A673 (cell line): Measurements from ENCODE around the gene KIF19. TPM values are rescaled to one million over a fixed set of nuclear protein-coding genes. Genes with fewer than 3 reads are reported as not detected.

Source experiments
- BruUV-seq: library from RNA; stranded (reverse); fragments of 400-500 nt; replicated peaks from 2 replicates; lab custom pipeline; 2021; lab: Mats Ljungman, UMichigan
- CTCF ChIA-PET: fragments of 300-600 bp; sonication (Branson Sonifier 250); formaldehyde crosslinking; loops from one replicate; lab custom pipeline; 2022; ENCODE audit warnings: antibody characterized with exemption; lab: Charles Lee
- POLR2A ChIA-PET: fragments of 300-600 bp; sonication (Branson Sonifier 250); formaldehyde crosslinking; loops from one replicate; lab custom pipeline; 2022; ENCODE audit warnings: antibody characterized with exemption; ENCODE audit not compliant: low non-redundant PET; lab: Charles Lee
- DNase-seq: peaks from one replicate; pipeline ENCODE4 v3.0.0-alpha.2; 2015; ENCODE audit warnings: low spot score
- H3K27ac ChIP-seq: fragments of 200-600 bp; sonication (generic); 2 replicates; pipeline ENCODE4 v1.5.1; 2016; ENCODE audit warnings: mixed run types, low read depth, mild to moderate bottlenecking, mixed read lengths, antibody characterized with exemption, low read length; ENCODE audit not compliant: poor library complexity, severe bottlenecking
- H3K27me3 ChIP-seq: fragments of 200-600 bp; sonication (generic); replicated peaks from 2 replicates; pipeline ENCODE4 v1.6.1; 2017; ENCODE audit warnings: mixed run types, low read depth, mild to moderate bottlenecking, mixed read lengths, antibody characterized with exemption, low read length; ENCODE audit not compliant: insufficient read depth, poor library complexity
- H3K36me3 ChIP-seq: fragments of 200-600 bp; sonication (generic); 2 replicates; pipeline ENCODE4 v1.6.1; 2016; ENCODE audit warnings: mixed run types, mild to moderate bottlenecking, mixed read lengths, antibody characterized with exemption, low read length; ENCODE audit not compliant: insufficient read depth, poor library complexity, severe bottlenecking
- H3K4me1 ChIP-seq: fragments of 200-600 bp; sonication (generic); 2 replicates; pipeline ENCODE4 v1.6.1; 2017; ENCODE audit warnings: mixed run types, mild to moderate bottlenecking, mixed read lengths, antibody characterized with exemption, low read length; ENCODE audit not compliant: insufficient read depth, poor library complexity, severe bottlenecking
- H3K4me3 ChIP-seq: fragments of 200-600 bp; sonication (generic); 2 replicates; pipeline ENCODE4 v1.5.1; 2016; ENCODE audit warnings: low read depth, mixed run types, mild to moderate bottlenecking, mixed read lengths, low read length; ENCODE audit not compliant: poor library complexity, severe bottlenecking
- H3K9me3 ChIP-seq: fragments of 200-600 bp; sonication (generic); 2 replicates; pipeline ENCODE4 v1.6.1; 2016; ENCODE audit warnings: mixed run types, low read depth, mild to moderate bottlenecking, mixed read lengths, antibody characterized with exemption, low read length; ENCODE audit not compliant: poor library complexity, severe bottlenecking
- EZH2 ChIP-seq: fragments of 200-600 bp; sonication (generic); IDR thresholded peaks from 2 replicates; pipeline ENCODE4 v1.6.1; 2017; ENCODE audit warnings: borderline replicate concordance, low read depth, mild to moderate bottlenecking, mixed read lengths, antibody characterized with exemption, low read length; ENCODE audit not compliant: poor library complexity, severe bottlenecking
- intact Hi-C: fragments of 100-400 bp; cut with micrococcal nuclease; formaldehyde crosslinking; loops from one replicate; pipeline ENCODE4 v1.10.0; 2022; ENCODE audit not compliant: unreplicated experiment
- total RNA-seq: library from RNA; stranded (reverse); gene quantifications from 2 replicates; pipeline ENCODE4 v1.2.3, GENCODE V29; 2021
- TF ChIP-seq, protein P1 (sequence below): fragments of 300-800, 200-600 bp; sonication (generic); conservative IDR thresholded peaks from 2 replicates; pipeline ENCODE4 v1.5.1; 2017; ENCODE audit warnings: low read depth, mild to moderate bottlenecking, antibody characterized with exemption, low read length, moderate library complexity, mixed read lengths

KIF19 gene
- total RNA-seq, 1 experiment from 2014 or later = not detected

DNA sequence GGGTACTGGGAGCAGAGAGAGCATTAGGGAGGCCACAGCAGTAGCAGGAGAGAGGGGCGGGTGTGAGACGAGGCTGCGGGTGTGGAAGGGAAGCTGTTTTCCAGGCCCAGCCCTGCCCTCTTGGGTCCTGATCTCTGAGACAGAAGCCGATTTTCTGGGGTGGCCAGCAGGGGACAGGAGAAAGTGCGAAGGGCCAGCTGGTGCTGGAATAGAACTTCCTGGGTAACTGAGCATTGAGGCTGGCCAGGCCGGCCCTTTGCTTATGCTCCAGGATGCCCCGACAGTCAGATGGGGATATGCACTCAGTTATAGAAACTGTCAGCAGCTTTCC lies 34.8 kb downstream of the KIF19 start:
- no TSS peak for BruUV-seq
- Histone ChIP-seq H3K36me3 (no peaks in the 10 kb centered on the region), H3K4me3 (peak overlapping the region; percentile 35), H3K9me3 (no peaks in the 10 kb centered on the region), H3K27ac (no peak overlapping the region), H3K4me1 (peaks cover 25% of the 10 kb centered on the region), H3K27me3 (peaks cover 20% of the 10 kb centered on the region)
- CTCF ChIA-PET = no interaction called here
- POLR2A ChIA-PET = no interaction called here
- no peak for DNase-seq
- TF ChIP-seq, protein P1, sequence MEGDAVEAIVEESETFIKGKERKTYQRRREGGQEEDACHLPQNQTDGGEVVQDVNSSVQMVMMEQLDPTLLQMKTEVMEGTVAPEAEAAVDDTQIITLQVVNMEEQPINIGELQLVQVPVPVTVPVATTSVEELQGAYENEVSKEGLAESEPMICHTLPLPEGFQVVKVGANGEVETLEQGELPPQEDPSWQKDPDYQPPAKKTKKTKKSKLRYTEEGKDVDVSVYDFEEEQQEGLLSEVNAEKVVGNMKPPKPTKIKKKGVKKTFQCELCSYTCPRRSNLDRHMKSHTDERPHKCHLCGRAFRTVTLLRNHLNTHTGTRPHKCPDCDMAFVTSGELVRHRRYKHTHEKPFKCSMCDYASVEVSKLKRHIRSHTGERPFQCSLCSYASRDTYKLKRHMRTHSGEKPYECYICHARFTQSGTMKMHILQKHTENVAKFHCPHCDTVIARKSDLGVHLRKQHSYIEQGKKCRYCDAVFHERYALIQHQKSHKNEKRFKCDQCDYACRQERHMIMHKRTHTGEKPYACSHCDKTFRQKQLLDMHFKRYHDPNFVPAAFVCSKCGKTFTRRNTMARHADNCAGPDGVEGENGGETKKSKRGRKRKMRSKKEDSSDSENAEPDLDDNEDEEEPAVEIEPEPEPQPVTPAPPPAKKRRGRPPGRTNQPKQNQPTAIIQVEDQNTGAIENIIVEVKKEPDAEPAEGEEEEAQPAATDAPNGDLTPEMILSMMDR = no peak
- TF ChIP-seq EZH2 = no peak
- intact Hi-C loops = loop anchor here (10.0 kb wide), 1 partner anchor 244 kb away; no protein-coding TSS in a partner anchor

DNA sequence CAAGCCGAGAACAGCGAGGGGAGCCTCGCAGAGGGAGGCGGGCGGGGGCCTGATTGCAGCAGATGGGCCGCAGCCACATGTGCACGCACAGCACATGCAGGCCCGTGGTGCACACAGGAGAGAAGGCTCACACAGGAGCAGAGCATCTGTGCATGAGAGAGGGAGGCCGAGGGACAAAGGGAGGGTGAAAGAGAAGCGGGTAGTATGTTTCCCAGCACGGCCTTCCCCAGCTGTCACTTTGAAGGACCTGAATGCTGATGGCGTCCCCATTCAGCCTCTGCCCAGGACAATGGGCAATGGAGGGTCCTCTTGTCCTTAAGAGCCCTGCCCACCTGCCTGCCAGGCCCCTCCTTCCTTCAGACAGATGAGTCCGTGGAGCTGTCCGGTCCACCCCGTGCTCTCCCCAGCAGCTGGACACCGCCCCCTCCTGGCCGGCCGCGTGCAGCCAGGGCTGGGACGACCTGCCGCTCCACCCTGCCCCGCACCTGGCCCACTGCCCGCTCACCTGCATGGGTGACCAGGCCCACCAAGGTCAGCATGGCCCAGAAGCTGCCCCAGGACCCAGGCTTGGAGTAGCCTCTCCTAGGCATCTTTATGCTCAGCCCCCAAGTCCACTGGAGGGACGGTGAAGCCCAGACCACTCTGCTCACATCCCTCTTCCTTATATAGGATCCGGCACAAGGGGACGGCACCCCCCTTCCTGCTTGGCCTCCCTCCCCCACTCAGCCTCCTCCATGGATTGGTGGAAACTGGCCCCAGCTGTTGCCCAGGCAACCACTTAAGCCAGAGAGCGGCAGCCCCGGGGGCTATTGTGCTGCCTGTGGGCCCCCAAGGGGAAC lies 35.4 kb downstream of the KIF19 start, which contains the start of gene BTBD17:
Gene BTBD17 (minus strand): TSS at position 639 of the 839 bp plus-strand sequence. CDS start 49 bp downstream, at position 590.
- DNase-seq = peak; percentile 75
- H3K4me1 ChIP-seq = peaks cover 25% of the 10 kb centered on the region
- intact Hi-C loops = loop anchor here (10.0 kb wide), 1 partner anchor 243 kb away; no protein-coding TSS in a partner anchor
- peak within 1 kb of the TSS; percentile 35 for H3K4me3 ChIP-seq
- no TSS peak for BruUV-seq
- peaks cover 14% of the 10 kb centered on the region for H3K27me3 ChIP-seq
- H3K9me3 ChIP-seq = no peaks in the 10 kb centered on the region
- no peaks in the 10 kb centered on the region for H3K36me3 ChIP-seq
- CTCF ChIA-PET = no interaction called here
- TF ChIP-seq, protein P1 = peak; percentile 65
- no peak for TF ChIP-seq EZH2
- POLR2A ChIA-PET = no interaction called here
- peak within 1 kb of the TSS; percentile 70 for H3K27ac ChIP-seq

DNA sequence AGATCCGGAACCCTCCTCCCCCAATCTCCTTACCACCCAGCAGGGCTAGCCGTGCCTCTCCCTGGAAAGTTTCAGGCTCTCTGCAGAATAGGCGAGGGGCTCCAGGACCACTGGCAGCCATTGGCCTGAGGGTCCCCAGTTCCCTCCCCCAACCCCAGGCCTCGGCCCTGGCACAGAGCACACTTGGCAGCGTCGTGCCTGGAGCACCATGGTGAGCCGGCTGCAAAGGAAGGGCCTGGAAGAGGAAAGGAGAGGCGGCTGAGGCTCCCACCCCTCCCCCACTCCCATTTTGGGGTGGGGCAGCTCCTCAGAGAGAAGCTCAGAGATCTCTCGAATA lies 36.0 kb downstream of the KIF19 start:
- ChIA-PET CTCF (interaction anchor here (0.6 to 0.7 kb wide), 2 partner anchors 17 to 1835 kb away, joined by 3 to 4 read pairs; no protein-coding TSS in a partner anchor), POLR2A (no interaction called here)
- intact Hi-C loops = loop anchor here (10.0 kb wide), 1 partner anchor 243 kb away; no protein-coding TSS in a partner anchor
- peak overlapping the region; percentile 35 for H3K4me3 ChIP-seq
- TF ChIP-seq, protein P1 = no peak
- TF ChIP-seq EZH2 = no peak
- BruUV-seq = no TSS peak
- DNase-seq = peak; percentile 37
- peaks cover 12% of the 10 kb centered on the region for H3K27me3 ChIP-seq
- H3K36me3 ChIP-seq = no peaks in the 10 kb centered on the region
- peaks cover 25% of the 10 kb centered on the region for H3K4me1 ChIP-seq
- H3K9me3 ChIP-seq = no peaks in the 10 kb centered on the region
- peak overlapping the region; percentile 70 for H3K27ac ChIP-seq
